Measurements from ENCODE around the gene CERS6.

CERS6 gene

DNA sequence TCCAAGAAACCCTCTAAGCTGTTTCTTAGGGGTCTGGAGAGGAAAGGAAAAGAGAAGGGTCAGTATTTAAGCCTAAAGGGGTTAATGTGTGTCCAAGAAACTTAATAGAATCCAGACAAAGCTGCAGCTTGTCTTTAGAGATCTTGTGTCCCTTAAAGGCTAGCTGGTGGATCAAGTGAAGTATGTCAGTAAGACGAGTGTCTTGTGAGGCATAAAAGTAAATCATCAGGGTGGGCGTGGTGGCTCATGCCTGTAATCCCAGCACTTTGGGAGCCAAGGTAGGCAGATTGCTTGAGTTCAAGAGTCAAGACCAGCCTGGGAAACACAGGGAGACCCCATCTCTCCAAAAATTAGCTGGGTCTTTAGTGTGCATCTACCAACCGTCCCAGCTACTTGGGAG lies 47.8 kb downstream of the CERS6 start:
- DNase-seq: no peak

GRCh38 chr2:168504323-168504722 lies 48.3 kb downstream of the CERS6 start:
- DNase-seq: no peak

DNA sequence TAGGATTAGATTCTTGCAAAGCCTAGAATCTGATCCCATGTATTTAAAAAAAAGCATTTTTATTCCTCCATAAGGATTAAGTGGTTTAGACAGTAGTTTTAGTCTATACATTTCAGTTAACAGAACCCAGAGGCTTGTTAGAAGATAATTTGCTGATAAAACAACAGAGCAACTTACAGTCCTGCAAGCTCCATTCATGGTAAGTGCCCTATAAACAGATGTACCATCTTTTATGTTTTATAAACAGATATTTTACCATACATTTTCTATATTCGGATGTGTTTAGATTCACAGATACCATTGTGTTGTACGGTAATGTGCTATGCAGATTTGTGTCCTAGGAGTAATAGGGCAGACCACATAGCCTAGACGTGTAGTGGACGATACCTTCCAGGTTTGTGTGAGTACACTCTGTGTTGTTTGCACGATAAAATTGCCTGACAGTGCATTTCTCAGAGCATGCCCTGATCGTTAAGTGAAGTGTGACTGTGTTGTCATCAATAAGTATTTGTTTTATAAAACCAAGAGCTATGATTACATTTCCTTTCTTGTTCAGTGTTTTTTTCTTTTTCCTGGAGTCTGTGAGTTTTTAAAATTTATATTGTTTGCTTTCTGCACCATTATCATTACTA lies 54.2 kb downstream of the CERS6 start:
- no peak for DNase-seq

GRCh38 chr2:168514692-168515091 lies 58.6 kb downstream of the CERS6 start:
- no peak for DNase-seq

DNA sequence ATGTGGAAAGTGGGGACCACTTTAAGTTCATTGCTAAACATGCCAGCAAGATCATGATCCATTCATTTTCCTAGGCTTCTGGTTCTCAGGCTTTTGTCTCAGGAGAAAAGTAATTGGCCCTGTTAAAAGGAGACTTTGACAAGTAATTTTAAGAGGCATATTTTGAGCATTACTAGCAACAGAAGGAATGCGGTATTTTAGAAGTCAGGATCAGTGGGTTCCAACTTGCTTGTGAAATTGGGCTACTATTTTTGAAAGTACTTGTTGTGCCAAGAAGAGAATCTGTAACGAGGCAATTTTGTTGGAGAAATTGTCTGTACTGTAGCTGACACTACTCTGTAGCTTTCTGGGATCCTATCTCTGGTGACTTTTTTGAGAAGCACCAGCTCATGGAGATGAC lies 59.4 kb downstream of the CERS6 start:
- DNase-seq: no peak

GRCh38 chr2:168517816-168518215 lies 61.7 kb downstream of the CERS6 start:
- no peak for DNase-seq

GRCh38 chr2:168518555-168519066 lies 62.5 kb downstream of the CERS6 start:
- no peak for DNase-seq

GRCh38 chr2:168519534-168520308 lies 63.6 kb downstream of the CERS6 start:
- no peak for DNase-seq

GRCh38 chr2:168521053-168521741 lies 65.1 kb downstream of the CERS6 start:
- no peak for DNase-seq

DNA sequence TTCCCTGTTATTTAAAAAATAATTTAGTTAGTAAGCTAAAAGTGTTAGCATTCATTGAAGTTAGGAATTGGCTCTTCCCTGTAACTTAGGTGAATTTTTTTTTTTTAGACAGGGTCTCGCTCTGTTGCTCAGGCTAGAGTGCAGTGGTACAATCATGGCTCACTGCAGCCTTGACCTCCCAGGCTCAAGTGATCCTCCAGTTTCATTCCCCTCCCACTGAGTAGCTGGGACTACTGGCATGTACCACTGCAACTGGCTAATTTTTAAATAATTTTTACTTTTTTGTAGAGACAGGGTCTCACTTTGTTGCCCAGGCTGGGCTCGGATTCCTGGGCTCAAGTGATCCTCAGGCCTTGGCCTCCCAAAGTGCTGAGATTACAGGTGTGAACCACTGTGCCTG lies 66.4 kb downstream of the CERS6 start:
- no peak for DNase-seq

GRCh38 chr2:168524005-168524404 lies 67.9 kb downstream of the CERS6 start:
- DNase-seq: no peak

- DNase-seq: no peak
Measured at GRCh38 chr2:168525020-168525419, 68.9 kb downstream of the CERS6 start.

GRCh38 chr2:168525716-168526446 lies 69.8 kb downstream of the CERS6 start:
- no peak for DNase-seq

- no peak for DNase-seq
Measured at GRCh38 chr2:168526641-168527040, 70.6 kb downstream of the CERS6 start.

DNA sequence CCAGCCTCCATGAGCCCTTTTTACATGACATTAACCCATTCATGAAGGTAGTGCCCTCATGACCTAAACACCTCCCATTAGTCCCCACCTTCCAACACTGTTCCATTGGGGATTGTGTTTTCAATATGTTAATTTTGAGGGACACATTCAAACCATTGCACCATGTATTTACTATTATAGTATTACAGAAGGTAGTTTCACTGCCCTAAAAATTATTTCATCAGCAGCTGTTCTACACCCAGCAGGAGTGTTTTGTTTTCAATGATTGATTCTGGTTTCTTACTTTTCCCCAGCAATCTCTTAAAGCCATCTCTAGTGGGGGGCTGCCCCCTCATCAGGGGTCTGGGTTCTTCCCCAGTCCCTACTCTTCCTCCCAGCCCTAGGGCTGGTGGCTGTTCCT lies 71.9 kb downstream of the CERS6 start:
- no peak for DNase-seq

DNA sequence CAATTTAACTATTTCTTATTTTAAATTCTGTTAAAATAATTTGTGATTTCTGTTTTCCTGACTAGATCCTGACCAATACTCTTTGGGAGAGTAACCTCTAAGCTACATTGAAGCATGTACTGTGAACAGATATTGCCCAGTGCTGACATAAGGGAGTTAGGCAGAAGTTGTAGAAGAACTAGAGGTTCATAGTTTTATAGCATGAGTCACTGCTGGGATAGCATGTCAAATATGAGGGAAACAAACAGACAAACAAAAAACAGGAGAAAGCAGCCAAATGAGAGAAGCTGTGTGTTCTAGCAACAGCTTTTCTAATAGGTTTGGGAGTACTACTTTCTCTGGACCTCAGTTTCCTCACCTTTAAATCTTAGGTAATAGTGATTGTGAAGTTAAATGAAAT lies 72.4 kb downstream of the CERS6 start:
- DNase-seq: no peak

DNA sequence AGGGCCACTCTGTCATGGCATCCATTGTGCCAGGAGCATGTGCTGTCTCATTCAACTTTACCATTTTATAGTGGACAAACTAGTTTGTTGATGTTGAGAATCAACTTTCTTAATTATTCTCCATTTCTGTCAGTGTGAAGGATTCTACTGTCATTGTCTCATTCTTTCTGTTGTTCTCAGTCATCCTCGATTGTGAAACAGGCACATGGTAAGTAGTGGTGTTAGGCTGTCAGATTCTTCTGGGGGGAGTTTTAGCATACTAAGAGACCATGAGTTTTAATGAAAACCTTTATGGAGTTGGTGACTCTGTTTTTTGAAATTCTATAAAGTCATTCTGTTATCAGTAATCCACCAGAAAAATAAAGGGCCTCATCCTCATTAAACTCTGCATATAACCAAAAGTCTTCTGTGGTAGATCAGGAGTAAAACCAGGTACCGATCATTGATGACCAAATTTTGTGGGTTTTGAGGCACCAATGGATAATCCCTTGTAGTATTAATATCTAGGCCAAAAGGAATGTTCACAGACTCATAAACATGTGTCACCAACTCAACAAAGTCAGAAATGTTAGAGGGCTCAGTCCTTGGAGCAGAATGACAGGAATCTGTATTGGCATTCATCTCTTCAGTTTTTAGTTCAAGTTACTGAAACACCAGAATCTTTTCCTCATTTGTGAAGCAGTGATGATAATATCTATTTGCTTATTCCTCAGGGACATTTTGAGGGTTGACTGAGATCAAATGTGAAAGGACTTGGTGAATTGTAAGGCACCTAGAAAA lies 73.2 kb downstream of the CERS6 start:
- DNase-seq: no peak

- no peak for DNase-seq
Measured at GRCh38 chr2:168529900-168530561, 74.0 kb downstream of the CERS6 start.

DNA sequence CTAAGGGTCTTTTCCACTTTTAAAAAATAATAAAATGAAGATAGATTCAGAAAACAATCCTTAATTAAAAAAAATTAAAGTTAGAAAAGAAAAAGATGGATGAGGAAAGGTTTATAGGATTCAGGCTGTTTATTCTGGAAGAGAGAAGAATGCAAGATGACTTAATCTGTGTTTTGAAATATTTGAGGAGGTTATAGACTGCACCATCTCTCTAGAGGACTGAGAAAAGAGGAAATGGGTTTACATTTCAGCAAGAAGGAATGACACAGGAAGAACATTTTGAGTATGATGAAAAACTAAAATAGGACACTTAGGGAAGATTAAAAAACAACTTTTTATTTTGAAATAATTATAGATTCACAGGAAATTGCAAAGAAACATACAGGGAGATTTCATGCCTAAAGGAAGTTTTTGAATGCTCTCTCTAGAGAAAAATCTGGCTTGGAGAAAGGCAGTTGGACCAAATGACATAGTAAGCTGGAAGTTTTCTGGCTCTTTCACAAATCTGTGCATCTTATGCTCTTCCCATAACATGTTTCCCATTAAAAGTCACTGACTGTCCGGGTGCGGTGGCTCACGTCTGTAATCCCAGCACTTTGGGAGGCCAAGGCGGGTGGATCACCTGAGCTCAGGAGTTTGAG lies 75.0 kb downstream of the CERS6 start:
- no peak for DNase-seq

DNA sequence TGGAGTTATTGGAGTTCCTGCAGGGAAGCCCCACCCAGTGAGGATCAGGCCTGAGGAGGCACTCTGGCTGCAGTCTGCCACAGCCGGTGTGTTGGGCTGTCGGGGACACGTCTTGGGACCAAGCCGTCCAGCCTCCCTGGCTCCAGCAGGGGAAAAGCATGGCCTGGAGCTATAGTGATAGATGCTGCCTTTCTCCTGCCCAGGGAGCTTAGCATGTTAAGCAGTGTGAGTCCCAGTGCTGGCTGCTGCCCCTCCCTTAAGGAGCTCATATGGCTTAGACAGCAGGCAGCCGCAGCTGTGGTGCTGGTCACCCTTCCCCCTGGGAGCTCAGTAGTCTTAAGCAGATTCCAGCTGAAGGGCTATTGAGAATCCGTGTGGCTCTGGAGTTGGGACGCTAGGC lies 78.9 kb downstream of the CERS6 start:
- DNase-seq: no peak

DNA sequence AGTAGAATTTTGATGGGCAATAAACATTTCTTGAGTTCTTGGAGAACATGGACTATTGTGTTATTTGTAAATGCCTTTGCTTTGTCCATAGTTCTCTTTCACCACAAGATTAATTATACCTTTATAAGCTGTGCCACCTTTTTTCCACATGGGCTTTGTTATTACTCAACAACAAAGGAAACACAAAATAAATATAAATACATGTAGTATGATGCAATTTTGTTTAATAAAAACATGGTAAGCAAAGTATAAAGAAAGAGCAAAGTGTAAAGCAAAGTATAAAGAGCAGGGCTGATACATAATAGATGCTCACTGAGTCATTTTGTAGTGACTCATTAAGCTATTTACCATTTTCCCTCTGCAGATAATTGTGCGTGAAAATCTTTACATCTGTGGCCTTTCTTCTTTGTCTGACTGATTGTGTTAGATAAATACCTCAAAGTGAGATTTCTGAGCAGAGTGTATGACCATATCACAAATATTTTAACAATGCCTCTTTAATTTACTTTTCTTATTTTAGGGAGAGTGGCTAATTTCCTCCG lies 80.9 kb downstream of the CERS6 start:
- DNase-seq: no peak
